ENCODE measurements around the gene PHOX2B.

PHOX2B gene

GRCh38 chr4:41748571-41749475 lies at the start of gene PHOX2B:
PHOX2B (minus strand) TSS chr4:41748725; CDS start chr4:41748610, 115 bp downstream.
- no peak for DNase-seq (ENCODE audit: low read depth)

- DNase-seq (ENCODE audit: low read depth): no peak
Measured at GRCh38 chr4:41797260-41797659, 48.7 kb upstream of the PHOX2B start.

GRCh38 chr4:41796545-41797210 lies 48.2 kb upstream of the PHOX2B start:
- DNase-seq (ENCODE audit: low read depth): no peak

GRCh38 chr4:41795796-41796385 lies 47.4 kb upstream of the PHOX2B start:
- no peak for DNase-seq (ENCODE audit: low read depth)

- DNase-seq (ENCODE audit: low read depth): no peak
Measured at GRCh38 chr4:41792166-41792565, 43.6 kb upstream of the PHOX2B start.

GRCh38 chr4:41791557-41791956 lies 43.0 kb upstream of the PHOX2B start:
- no peak for DNase-seq (ENCODE audit: low read depth)

GRCh38 chr4:41787931-41788330 lies 39.4 kb upstream of the PHOX2B start:
- DNase-seq (ENCODE audit: low read depth): no peak

GRCh38 chr4:41785665-41786064 lies 37.1 kb upstream of the PHOX2B start:
- no peak for DNase-seq (ENCODE audit: low read depth)

- no peak for DNase-seq (ENCODE audit: low read depth)
Measured at GRCh38 chr4:41784191-41784979, 35.9 kb upstream of the PHOX2B start.

- DNase-seq (ENCODE audit: low read depth): no peak
Measured at GRCh38 chr4:41776466-41776865, 27.9 kb upstream of the PHOX2B start.

GRCh38 chr4:41763729-41764128 lies 15.2 kb upstream of the PHOX2B start:
- DNase-seq (ENCODE audit: low read depth): no peak

- no peak for DNase-seq (ENCODE audit: low read depth)
Measured at GRCh38 chr4:41758884-41759283, 10.4 kb upstream of the PHOX2B start.

- no peak for DNase-seq (ENCODE audit: low read depth)
Measured at GRCh38 chr4:41757521-41758156, 9.1 kb upstream of the PHOX2B start.

GRCh38 chr4:41753942-41754341 lies 5.4 kb upstream of the PHOX2B start:
- DNase-seq (ENCODE audit: low read depth): no peak

GRCh38 chr4:41752081-41752836 lies 3.7 kb upstream of the PHOX2B start:
- no peak for DNase-seq (ENCODE audit: low read depth)

GRCh38 chr4:41751449-41752061 lies 3.0 kb upstream of the PHOX2B start:
- no peak for DNase-seq (ENCODE audit: low read depth)

- DNase-seq (ENCODE audit: low read depth): no peak
Measured at GRCh38 chr4:41750626-41751448, 2.3 kb upstream of the PHOX2B start.

GRCh38 chr4:41750121-41750625 lies 1.6 kb upstream of the PHOX2B start:
- DNase-seq (ENCODE audit: low read depth): no peak

GRCh38 chr4:41749631-41750039 lies 1.1 kb upstream of the PHOX2B start:
- no peak for DNase-seq (ENCODE audit: low read depth)

All from stromal cell of bone marrow (primary cell).